ENCODE results near the gene ARHGEF38.

GRCh38 chr4:105645440-105645839, 93.0 kb downstream of the ARHGEF38 start:
- TF ChIP-seq SPI1 (IDR thresholded peaks at IDR 0.05; ENCODE audit: low read depth, low read length) (no peak), POLR2AphosphoS5 (IDR thresholded peaks at IDR 0.05; ENCODE audit: low read depth, low read length) (no peak), POLR2A (IDR thresholded peaks at IDR 0.05; ENCODE audit: low read depth, low read length) (no peak), TAF1 (IDR thresholded peaks at IDR 0.05; ENCODE audit: low read depth, low read length) (no peak)

Measured in GM12891 (cell line).